Stimulated activated CD8-positive, alpha-beta memory T cell treated with anti-CD3 and anti-CD28 coated beads, Interleukin-12 subunit alpha, Interleukin-12 subunit beta, amount 100 ng/mL, for 1 hour (primary cell): Measurements from ENCODE around the gene CHMP5.

Experiments
- DNase-seq: peaks from one replicate; pipeline ENCODE4 v3.0.0-alpha.2; 2020; ENCODE audit warnings: low read depth

CHMP5 gene

GRCh38 chr9:33264473-33265177 is at the start of gene CHMP5, which contains the start of gene BAG1:
TSS of gene CHMP5 (plus strand) at chr9:33265049. CDS start at chr9:33265079, 30 bp downstream.
TSS of gene BAG1 (minus strand) at chr9:33264708.
- DNase-seq, result peak; percentile 99

- DNase-seq, result no peak
Measured at GRCh38 chr9:33220681-33221567, 43.9 kb upstream of the CHMP5 start.

- no peak for DNase-seq
Measured at GRCh38 chr9:33221568-33221884, 43.3 kb upstream of the CHMP5 start.

- no peak for DNase-seq
Measured at GRCh38 chr9:33222031-33222430, 42.8 kb upstream of the CHMP5 start.

- no peak for DNase-seq
Measured at GRCh38 chr9:33223696-33224095, 41.2 kb upstream of the CHMP5 start.

GRCh38 chr9:33225319-33226147 is 39.3 kb upstream of the CHMP5 start:
- peak; percentile 63 for DNase-seq

- no peak for DNase-seq
Measured at GRCh38 chr9:33227008-33227398, 37.8 kb upstream of the CHMP5 start.

GRCh38 chr9:33227741-33228140 is 37.1 kb upstream of the CHMP5 start:
- no peak for DNase-seq

- no peak for DNase-seq
Measured at GRCh38 chr9:33228606-33229005, 36.2 kb upstream of the CHMP5 start.

- no peak for DNase-seq
Measured at GRCh38 chr9:33229359-33230114, 35.3 kb upstream of the CHMP5 start.

GRCh38 chr9:33230756-33231622 is 33.9 kb upstream of the CHMP5 start:
- no peak for DNase-seq

GRCh38 chr9:33231623-33231942 is 33.3 kb upstream of the CHMP5 start:
- no peak for DNase-seq

GRCh38 chr9:33232815-33233214 is 32.0 kb upstream of the CHMP5 start:
- DNase-seq, result no peak

- no peak for DNase-seq
Measured at GRCh38 chr9:33233626-33234342, 31.1 kb upstream of the CHMP5 start.

- no peak for DNase-seq
Measured at GRCh38 chr9:33234511-33235467, 30.1 kb upstream of the CHMP5 start.

- DNase-seq, result no peak
Measured at GRCh38 chr9:33236571-33236970, 28.3 kb upstream of the CHMP5 start.

GRCh38 chr9:33239921-33240320 is 24.9 kb upstream of the CHMP5 start, which contains the start of gene SPINK4:
TSS of gene SPINK4 (plus strand) at chr9:33240167. CDS start at chr9:33240209, 42 bp downstream.
- DNase-seq, result no peak

- DNase-seq, result no peak
Measured at GRCh38 chr9:33241298-33241697, 23.6 kb upstream of the CHMP5 start.

- DNase-seq, result no peak
Measured at GRCh38 chr9:33242609-33243134, 22.2 kb upstream of the CHMP5 start.
